Measurements from ENCODE around the gene INO80B.

Gene INO80B

DNA sequence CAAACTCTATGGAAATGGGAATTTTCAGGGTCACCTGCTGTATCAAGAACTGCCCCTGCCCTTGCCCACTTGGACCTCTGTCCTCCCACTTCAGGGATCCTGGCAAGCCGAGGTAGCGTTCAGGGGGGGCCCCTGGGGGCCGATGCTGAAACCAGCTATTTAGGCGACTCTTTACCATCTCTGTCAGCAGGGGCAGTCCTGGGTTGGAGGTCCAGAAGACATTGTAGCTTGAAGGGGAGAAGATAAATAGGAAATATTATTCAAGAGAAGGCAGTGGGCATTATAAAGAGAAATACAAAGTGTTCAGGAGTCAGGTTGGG lies 7.9 kb downstream of the INO80B start:
- TF ChIP-seq, protein P1, sequence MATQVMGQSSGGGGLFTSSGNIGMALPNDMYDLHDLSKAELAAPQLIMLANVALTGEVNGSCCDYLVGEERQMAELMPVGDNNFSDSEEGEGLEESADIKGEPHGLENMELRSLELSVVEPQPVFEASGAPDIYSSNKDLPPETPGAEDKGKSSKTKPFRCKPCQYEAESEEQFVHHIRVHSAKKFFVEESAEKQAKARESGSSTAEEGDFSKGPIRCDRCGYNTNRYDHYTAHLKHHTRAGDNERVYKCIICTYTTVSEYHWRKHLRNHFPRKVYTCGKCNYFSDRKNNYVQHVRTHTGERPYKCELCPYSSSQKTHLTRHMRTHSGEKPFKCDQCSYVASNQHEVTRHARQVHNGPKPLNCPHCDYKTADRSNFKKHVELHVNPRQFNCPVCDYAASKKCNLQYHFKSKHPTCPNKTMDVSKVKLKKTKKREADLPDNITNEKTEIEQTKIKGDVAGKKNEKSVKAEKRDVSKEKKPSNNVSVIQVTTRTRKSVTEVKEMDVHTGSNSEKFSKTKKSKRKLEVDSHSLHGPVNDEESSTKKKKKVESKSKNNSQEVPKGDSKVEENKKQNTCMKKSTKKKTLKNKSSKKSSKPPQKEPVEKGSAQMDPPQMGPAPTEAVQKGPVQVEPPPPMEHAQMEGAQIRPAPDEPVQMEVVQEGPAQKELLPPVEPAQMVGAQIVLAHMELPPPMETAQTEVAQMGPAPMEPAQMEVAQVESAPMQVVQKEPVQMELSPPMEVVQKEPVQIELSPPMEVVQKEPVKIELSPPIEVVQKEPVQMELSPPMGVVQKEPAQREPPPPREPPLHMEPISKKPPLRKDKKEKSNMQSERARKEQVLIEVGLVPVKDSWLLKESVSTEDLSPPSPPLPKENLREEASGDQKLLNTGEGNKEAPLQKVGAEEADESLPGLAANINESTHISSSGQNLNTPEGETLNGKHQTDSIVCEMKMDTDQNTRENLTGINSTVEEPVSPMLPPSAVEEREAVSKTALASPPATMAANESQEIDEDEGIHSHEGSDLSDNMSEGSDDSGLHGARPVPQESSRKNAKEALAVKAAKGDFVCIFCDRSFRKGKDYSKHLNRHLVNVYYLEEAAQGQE (IDR thresholded peaks at IDR 0.05; ENCODE audit: low read depth) = no peak
- TF ChIP-seq YY1 (IDR thresholded peaks at IDR 0.05; ENCODE audit: low read depth) (no peak), ZBTB7A (IDR thresholded peaks at IDR 0.05; ENCODE audit: low read depth) (no peak), CEBPB (IDR thresholded peaks at IDR 0.05) (no peak), EGR1 (IDR thresholded peaks at IDR 0.05) (no peak), EP300 (IDR thresholded peaks at IDR 0.05; ENCODE audit: borderline replicate concordance) (no peak), TAF1 (IDR thresholded peaks at IDR 0.05; ENCODE audit: low read depth) (no peak), TEAD4 (IDR thresholded peaks at IDR 0.05) (no peak), RAD21 (IDR thresholded peaks at IDR 0.05; ENCODE audit: low read depth) (no peak), CREB1 (IDR thresholded peaks at IDR 0.05; ENCODE audit: low read depth) (no peak), TCF12 (IDR thresholded peaks at IDR 0.05; ENCODE audit: low read depth) (no peak), NFIC (IDR thresholded peaks at IDR 0.05) (no peak), FOXM1 (IDR thresholded peaks at IDR 0.05; ENCODE audit: borderline replicate concordance, low read depth) (no peak)
- TF ChIP-seq, protein P2, sequence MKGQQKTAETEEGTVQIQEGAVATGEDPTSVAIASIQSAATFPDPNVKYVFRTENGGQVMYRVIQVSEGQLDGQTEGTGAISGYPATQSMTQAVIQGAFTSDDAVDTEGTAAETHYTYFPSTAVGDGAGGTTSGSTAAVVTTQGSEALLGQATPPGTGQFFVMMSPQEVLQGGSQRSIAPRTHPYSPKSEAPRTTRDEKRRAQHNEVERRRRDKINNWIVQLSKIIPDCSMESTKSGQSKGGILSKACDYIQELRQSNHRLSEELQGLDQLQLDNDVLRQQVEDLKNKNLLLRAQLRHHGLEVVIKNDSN (IDR thresholded peaks at IDR 0.05) = no peak
- TF ChIP-seq, protein P3, sequence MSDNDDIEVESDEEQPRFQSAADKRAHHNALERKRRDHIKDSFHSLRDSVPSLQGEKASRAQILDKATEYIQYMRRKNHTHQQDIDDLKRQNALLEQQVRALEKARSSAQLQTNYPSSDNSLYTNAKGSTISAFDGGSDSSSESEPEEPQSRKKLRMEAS (IDR thresholded peaks at IDR 0.05) = no peak

DNA sequence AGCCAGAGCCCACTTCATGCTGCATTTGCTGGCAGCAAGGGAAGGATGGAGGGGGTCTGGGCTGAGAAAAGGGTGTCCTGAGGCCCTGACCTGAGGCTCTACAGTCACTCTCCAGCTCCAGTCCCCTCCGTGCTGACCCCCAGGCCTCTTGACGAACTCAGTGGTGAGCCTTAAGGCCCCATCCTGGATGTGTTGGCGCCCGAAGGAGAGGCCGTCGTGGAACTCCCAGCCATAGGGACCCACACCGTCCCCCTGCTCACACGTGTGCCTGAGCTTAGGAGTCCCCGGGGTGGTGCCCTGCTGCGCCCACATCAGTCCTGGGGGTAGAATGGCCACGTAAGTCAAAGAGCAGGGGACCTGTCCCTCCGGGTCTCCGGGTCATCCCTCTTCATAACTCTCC lies 9.5 kb downstream of the INO80B start:
- no peak for TF ChIP-seq TEAD4 (IDR thresholded peaks at IDR 0.05)
- no peak for TF ChIP-seq NFIC (IDR thresholded peaks at IDR 0.05)
- TF ChIP-seq TCF12 (IDR thresholded peaks at IDR 0.05; ENCODE audit: low read depth) = no peak
- no peak for TF ChIP-seq CEBPB (IDR thresholded peaks at IDR 0.05)
- no peak for TF ChIP-seq FOXM1 (IDR thresholded peaks at IDR 0.05; ENCODE audit: borderline replicate concordance, low read depth)

DNA sequence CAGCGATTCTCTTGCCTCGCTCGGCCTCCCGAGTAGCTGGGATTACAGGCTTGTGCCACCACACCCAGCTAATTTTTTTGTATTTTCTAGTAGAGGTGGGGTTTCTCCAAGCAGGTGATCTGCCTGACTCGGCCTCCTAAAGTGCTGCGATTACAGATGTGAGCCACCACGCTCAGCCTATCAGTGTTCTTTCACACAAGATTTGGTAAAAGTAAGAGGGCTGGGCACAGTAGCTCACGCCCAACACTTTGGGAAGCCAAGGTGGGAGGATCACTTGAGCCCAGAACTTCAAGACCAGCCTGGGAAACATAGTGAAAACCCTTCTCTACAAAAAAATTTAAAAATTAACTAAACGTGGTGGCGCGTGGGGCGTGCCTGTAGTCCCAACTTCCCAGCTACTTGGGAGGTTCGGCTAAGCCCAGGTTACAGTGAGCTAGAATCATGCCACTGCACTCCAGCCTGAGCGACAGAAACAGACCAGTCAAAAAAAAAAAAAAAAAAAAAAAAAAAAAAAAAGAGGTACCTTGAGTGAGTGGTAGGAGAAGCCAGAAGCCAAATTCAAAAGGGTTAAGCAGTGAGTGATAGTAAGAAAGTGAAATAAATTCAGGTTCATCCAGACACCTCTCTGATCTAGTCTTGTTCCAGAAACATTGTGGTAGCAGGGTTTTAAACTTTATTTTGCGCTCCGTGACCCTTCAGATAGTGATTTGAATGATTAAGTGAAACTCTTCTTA lies 16.6 kb downstream of the INO80B start:
- no peak for TF ChIP-seq ZBTB7A (IDR thresholded peaks at IDR 0.05; ENCODE audit: low read depth)
- TF ChIP-seq CEBPB (IDR thresholded peaks at IDR 0.05) = no peak
- no peak for TF ChIP-seq TCF12 (IDR thresholded peaks at IDR 0.05; ENCODE audit: low read depth)
- no peak for TF ChIP-seq EGR1 (IDR thresholded peaks at IDR 0.05)

DNA sequence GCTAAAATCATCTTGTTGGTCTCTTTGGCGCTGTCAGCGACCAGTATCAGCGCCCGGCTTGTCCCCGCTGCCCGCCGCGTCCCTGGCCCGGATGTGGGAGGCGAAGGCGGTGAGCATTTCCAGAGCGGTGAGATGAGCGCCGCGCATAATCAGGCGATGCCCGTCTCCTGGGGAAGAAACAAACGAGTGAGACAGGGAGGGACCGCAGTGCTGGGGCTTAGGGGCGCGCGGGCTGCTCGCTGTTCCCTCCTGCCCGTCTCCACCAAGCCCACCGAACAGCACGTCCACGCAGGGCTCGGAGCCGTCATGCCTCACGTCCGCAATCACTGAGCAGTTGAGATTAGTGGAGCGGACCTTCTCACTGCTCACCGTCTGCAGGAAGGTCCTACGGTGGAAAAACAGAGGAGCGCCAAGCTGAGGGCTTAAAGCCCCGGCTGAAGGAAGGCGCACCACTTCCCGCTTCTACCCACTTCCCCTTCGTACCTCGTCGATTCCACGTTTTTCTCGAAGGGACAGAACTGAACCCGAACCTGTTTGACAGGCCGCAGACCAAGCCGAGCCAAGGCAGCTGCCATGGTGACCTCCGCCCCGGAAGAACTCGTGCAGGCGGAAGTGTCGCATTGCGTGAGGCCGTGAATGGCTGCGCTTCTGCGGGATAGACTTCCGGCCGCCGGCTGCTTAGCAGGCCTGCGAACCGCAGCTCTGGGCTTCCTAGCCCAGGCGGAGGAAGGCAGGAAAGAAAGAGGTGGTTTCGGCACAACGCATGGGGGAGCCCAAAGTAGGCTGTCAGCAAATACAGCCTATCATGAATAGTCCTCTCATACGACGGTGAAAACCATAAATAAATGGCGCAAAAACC lies 17.4 kb downstream of the INO80B start, which contains the start of gene MRPL53:
Gene MRPL53 (minus strand): TSS at position 595 of the 859 bp plus-strand sequence. CDS start 20 bp downstream, at position 575.
- TF ChIP-seq, protein P2 (IDR thresholded peaks at IDR 0.05) = no peak; the same call in 1 of the 2 replicates
- TF ChIP-seq FOXM1 (IDR thresholded peaks at IDR 0.05; ENCODE audit: borderline replicate concordance, low read depth) = no peak; the same call in 1 of the 2 replicates
- TF ChIP-seq YY1 (IDR thresholded peaks at IDR 0.05; ENCODE audit: low read depth) = peak; percentile 97
- peak; percentile 53 for TF ChIP-seq NFIC (IDR thresholded peaks at IDR 0.05)
- TF ChIP-seq, protein P1 (IDR thresholded peaks at IDR 0.05; ENCODE audit: low read depth) = no peak
- TF ChIP-seq, protein P3 (IDR thresholded peaks at IDR 0.05) = peak; percentile 91
- peak; percentile 54 for TF ChIP-seq TEAD4 (IDR thresholded peaks at IDR 0.05)
- peak; percentile 61 for TF ChIP-seq EGR1 (IDR thresholded peaks at IDR 0.05)
- peak; percentile 44; the same call in 1 of the 2 replicates for TF ChIP-seq EP300 (IDR thresholded peaks at IDR 0.05; ENCODE audit: borderline replicate concordance)
- peak; percentile 24; the same call in 1 of the 2 replicates for TF ChIP-seq CEBPB (IDR thresholded peaks at IDR 0.05)
- TF ChIP-seq TCF12 (IDR thresholded peaks at IDR 0.05; ENCODE audit: low read depth) = peak; percentile 78
- TF ChIP-seq TAF1 (IDR thresholded peaks at IDR 0.05; ENCODE audit: low read depth) = peak; percentile 86
- TF ChIP-seq CREB1 (IDR thresholded peaks at IDR 0.05; ENCODE audit: low read depth) = peak; percentile 81

DNA sequence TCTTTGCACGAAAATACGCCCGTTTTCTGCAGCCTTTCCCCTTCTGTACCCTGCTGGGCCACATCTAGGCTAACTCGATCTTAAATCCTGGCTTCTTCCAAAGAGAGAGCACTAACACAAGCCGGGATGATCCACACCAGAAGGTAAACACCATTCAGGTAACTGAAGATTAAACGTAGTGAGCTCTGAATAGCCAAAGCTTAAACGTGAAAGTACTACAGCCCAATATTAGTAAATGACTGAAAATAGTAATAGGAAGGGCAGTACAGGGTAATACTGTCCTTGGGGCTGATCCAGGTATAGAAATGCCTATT lies 18.0 kb downstream of the INO80B start:
- TF ChIP-seq YY1 (IDR thresholded peaks at IDR 0.05; ENCODE audit: low read depth) = no peak
- TF ChIP-seq, protein P2 (IDR thresholded peaks at IDR 0.05) = no peak
- no peak for TF ChIP-seq RAD21 (IDR thresholded peaks at IDR 0.05; ENCODE audit: low read depth)

Data from Ishikawa (cell line).